GM23338 (cell line): ENCODE measurements around the gene TMEM222. TPM values are rescaled to one million over a fixed set of nuclear protein-coding genes. Genes with fewer than 3 reads are reported as not detected.

Source experiments
- ATAC-seq: fragments of 200-7000 bp; cut with Tn5 transposase; 3 replicates; pipeline ENCODE4 v1.9.1; 2020
- DNase-seq: peaks from one replicate; pipeline ENCODE4 v3.0.0-alpha.2; 2015; ENCODE audit warnings: low spot score
- H2AFZ ChIP-seq: fragments of 200-600 bp; sonication (generic); 2 replicates; pipeline ENCODE4 v1.8.0; 2016; ENCODE audit warnings: antibody characterized with exemption, mild to moderate bottlenecking, moderate library complexity
- H3F3A ChIP-seq: fragments of 200-600 bp; sonication (generic); replicated peaks from 2 replicates; pipeline ENCODE4 v1.8.0; 2017; ENCODE audit warnings: antibody characterized with exemption, mixed run types, low read depth
- H3K27ac ChIP-seq: fragments of 200-600 bp; sonication (generic); 2 replicates; pipeline ENCODE4 v1.6.1; 2016; ENCODE audit warnings: low read depth
- H3K27me3 ChIP-seq: fragments of 200-600 bp; sonication (generic); 2 replicates; pipeline ENCODE4 v1.8.0; 2016; ENCODE audit warnings: mild to moderate bottlenecking, mixed run types, moderate library complexity; ENCODE audit not compliant: insufficient read depth
- H3K36me3 ChIP-seq: fragments of 200-600 bp; sonication (generic); 2 replicates; pipeline ENCODE4 v1.8.0; 2016; ENCODE audit warnings: mild to moderate bottlenecking; ENCODE audit not compliant: insufficient read depth
- H3K4me1 ChIP-seq: fragments of 200-600 bp; sonication (generic); 2 replicates; pipeline ENCODE4 v1.8.0; 2016; ENCODE audit warnings: mild to moderate bottlenecking, moderate library complexity; ENCODE audit not compliant: insufficient read depth
- H3K4me2 ChIP-seq: fragments of 200-600 bp; sonication (generic); 2 replicates; pipeline ENCODE4 v1.7.1; 2017; ENCODE audit warnings: mixed run types
- H3K4me3 ChIP-seq: fragments of 200-600 bp; sonication (generic); 2 replicates; pipeline ENCODE4 v1.6.1; 2016; ENCODE audit warnings: mixed run types
- H3K79me2 ChIP-seq: fragments of 200-600 bp; sonication (generic); replicated peaks from 2 replicates; pipeline ENCODE4 v1.8.0; 2017; ENCODE audit warnings: mild to moderate bottlenecking; ENCODE audit not compliant: insufficient read depth
- H3K9me2 ChIP-seq: fragments of 200-600 bp; sonication (generic); 2 replicates; pipeline ENCODE4 v1.8.0; 2017; ENCODE audit not compliant: insufficient read depth
- H4K20me1 ChIP-seq: fragments of 200-600 bp; sonication (generic); replicated peaks from 2 replicates; pipeline ENCODE4 v1.8.0; 2017; ENCODE audit warnings: mild to moderate bottlenecking; ENCODE audit not compliant: insufficient read depth
- H3K27ac Mint-ChIP-seq: 2 replicates; pipeline ENCODE4 v1.8.0; 2020; ENCODE audit warnings: inconsistent platforms, mild to moderate bottlenecking, moderate library complexity, mixed read lengths
- H3K27me3 Mint-ChIP-seq: 3 replicates; pipeline ENCODE4 v1.8.0; 2022; ENCODE audit warnings: low read depth, mild to moderate bottlenecking, moderate library complexity, mixed read lengths, inconsistent platforms; ENCODE audit not compliant: insufficient read depth, poor library complexity
- H3K36me3 Mint-ChIP-seq: 3 replicates; pipeline ENCODE4 v1.8.0; 2021; ENCODE audit warnings: low read depth, mild to moderate bottlenecking, inconsistent platforms, moderate library complexity, mixed read lengths
- H3K4me1 Mint-ChIP-seq: 3 replicates; pipeline ENCODE4 v1.8.0; 2020; ENCODE audit warnings: mild to moderate bottlenecking, inconsistent platforms, mixed read lengths
- H3K4me3 Mint-ChIP-seq: 3 replicates; pipeline ENCODE4 v1.8.0; 2021; ENCODE audit warnings: moderate library complexity, mild to moderate bottlenecking, inconsistent platforms, mixed read lengths
- H3K9me3 Mint-ChIP-seq: 3 replicates; pipeline ENCODE4 v1.8.0; 2020; ENCODE audit warnings: moderate library complexity, mild to moderate bottlenecking, inconsistent platforms, mixed read lengths
- CREB1 ChIP-seq: fragments of 250-450 bp; sonication (Bioruptor Pico); IDR thresholded peaks from 2 replicates; pipeline ENCODE4 v1.5.0; 2020; ENCODE audit warnings: low read depth, mild to moderate bottlenecking, moderate library complexity
- CTCF ChIP-seq, 2 experiments: fragments of 200-600 bp in 1 of 2; sonication (generic) in 1 of 2; conservative IDR thresholded peaks; 2 replicates each; pipeline versions ENCODE4 v1.5.1 to v1.6.1; 2016 to 2017; ENCODE audit warnings: antibody characterized with exemption in 2 of 2, low read depth in 2 of 2, mild to moderate bottlenecking in 2 of 2, moderate library complexity in 1 of 2
- ETS1 ChIP-seq: IDR thresholded peaks from 2 replicates; pipeline ENCODE4 v1.6.1; 2016; ENCODE audit warnings: antibody characterized with exemption
- EZH2 ChIP-seq: fragments of 200-600 bp; sonication (generic); IDR thresholded peaks from one replicate; pipeline ENCODE4 v1.8.0; 2017; ENCODE audit warnings: antibody characterized with exemption, mild to moderate bottlenecking, low read depth; ENCODE audit not compliant: unreplicated experiment
- EZH2phosphoT487 ChIP-seq: fragments of 200-600 bp; sonication (generic); IDR thresholded peaks from one replicate; pipeline ENCODE4 v1.8.1; 2018; ENCODE audit warnings: antibody characterized with exemption; ENCODE audit not compliant: unreplicated experiment
- JUNB ChIP-seq: IDR thresholded peaks from one replicate; pipeline ENCODE4 v1.6.1; 2016; ENCODE audit warnings: antibody characterized with exemption; ENCODE audit not compliant: unreplicated experiment
- NANOG ChIP-seq: IDR thresholded peaks from 2 replicates; pipeline ENCODE4 v1.6.1; 2016; ENCODE audit warnings: antibody characterized with exemption, borderline replicate concordance
- POLR2AphosphoS5 ChIP-seq: IDR thresholded peaks from 2 replicates; pipeline ENCODE4 v1.6.1; 2016; ENCODE audit warnings: antibody characterized with exemption, low read depth
- REST ChIP-seq: IDR thresholded peaks from one replicate; pipeline ENCODE4 v1.6.1; 2018; ENCODE audit warnings: antibody characterized with exemption; ENCODE audit not compliant: unreplicated experiment
- STAT1 ChIP-seq: IDR thresholded peaks from one replicate; pipeline ENCODE4 v1.6.1; 2016; ENCODE audit warnings: antibody characterized with exemption; ENCODE audit not compliant: unreplicated experiment
- ZNF114 ChIP-seq: fragments of 250-450 bp; sonication (Bioruptor Pico); IDR thresholded peaks from 2 replicates; pipeline ENCODE4 v1.5.0; 2020; ENCODE audit warnings: mild to moderate bottlenecking, moderate library complexity
- ZNF331 ChIP-seq: fragments of 250-450 bp; sonication (Bioruptor Pico); IDR thresholded peaks from 2 replicates; pipeline ENCODE4 v1.5.0; 2020; ENCODE audit warnings: low read depth, mild to moderate bottlenecking, moderate library complexity
- ZNF462 ChIP-seq: fragments of 250-450 bp; sonication (Bioruptor Pico); IDR thresholded peaks from 2 replicates; pipeline ENCODE4 v1.5.0; 2020; ENCODE audit warnings: mild to moderate bottlenecking, moderate library complexity
- polyA plus RNA-seq: library from polyadenylated mRNA; unstranded; fragments of >200 nt; fragmentation: Nextera tagmentation; extraction: Ambion mirVana; gene quantifications from 2 replicates; pipeline ENCODE4 v1.2.1, GENCODE V29; 2016
- total RNA-seq: library from RNA; depleted of rRNA; stranded (reverse); fragments of >200 nt; shearing (Covaris generic); gene quantifications from 2 replicates; pipeline ENCODE4 v1.2.3, GENCODE V29; 2014

TMEM222 gene
- total and polyA plus RNA-seq, 2 experiments from 2014 or later: 17.8 to 22.6 TPM

- H3K4me1 ChIP-seq: peaks cover 3% of the 10 kb centered on the region; the same call in 1 of the 2 replicates
- no peaks in the 10 kb centered on the region for H4K20me1 ChIP-seq
- H3K4me3 ChIP-seq: no peak overlapping the region
- DNase-seq (no peak), ATAC-seq (no peak)
- Mint-ChIP-seq H3K9me3 (no peaks in the 10 kb centered on the region), H3K27ac (no peak overlapping the region), H3K4me1 (peaks cover 6% of the 10 kb centered on the region; the same call in 1 of the 3 replicates), H3K36me3 (no peaks in the 10 kb centered on the region), H3K27me3 (peaks cover 8% of the 10 kb centered on the region), H3K4me3 (no peak overlapping the region)
- no peaks in the 10 kb centered on the region for H3K79me2 ChIP-seq
- H3K27ac ChIP-seq: no peak overlapping the region
- H3K36me3 ChIP-seq: no peaks in the 10 kb centered on the region
- peaks cover 5% of the 10 kb centered on the region for H3K27me3 ChIP-seq
- H3K9me2 ChIP-seq: no peaks in the 10 kb centered on the region
- H3K4me2 ChIP-seq: no peak overlapping the region
- no peaks in the 10 kb centered on the region for H3F3A ChIP-seq
- H2AFZ ChIP-seq: no peak overlapping the region
- no peak for TF ChIP-seq POLR2AphosphoS5
- no peak for TF ChIP-seq JUNB
- no peak for TF ChIP-seq CTCF (conservative IDR thresholded peaks at IDR 0.05; ENCODE audit: low read depth in 2 of 2)
- TF ChIP-seq ZNF462 (CRISPR knock-in tag): no peak
- no peak for TF ChIP-seq EZH2phosphoT487
- no peak for TF ChIP-seq NANOG
- no peak for TF ChIP-seq REST
- TF ChIP-seq EZH2: no peak
- TF ChIP-seq ZNF114 (CRISPR knock-in tag): no peak
- no peak for TF ChIP-seq ETS1
- TF ChIP-seq CREB1: no peak
- no peak for TF ChIP-seq STAT1
- no peak for TF ChIP-seq ZNF331
These were observed 57.7 kb downstream of the TMEM222 start for GRCh38 chr1:27379564-27380122.
